C4-2B (cell line): ENCODE results near the gene PFKFB1.

Experiments
- CTCF ChIP-seq: fragments of 450-650 bp; conservative IDR thresholded peaks from 2 replicates; pipeline ENCODE4 v1.5.1; 2017; ENCODE audit warnings: mild to moderate bottlenecking
- ZFX ChIP-seq: fragments of 450-650 bp; IDR thresholded peaks from 2 replicates; pipeline ENCODE4 v1.6.1; 2017

- TF ChIP-seq CTCF (no peak), ZFX (no peak)
Observed at GRCh38 chrX:55014897-55015299, 20.9 kb upstream of the PFKFB1 start.
